ENCODE measurements around the gene HAPLN1. TPM values are rescaled to one million over a fixed set of nuclear protein-coding genes. Genes with fewer than 3 reads are reported as not detected.

Gene HAPLN1
- total and polyA plus RNA-seq, 2 of the 4 experiments (the other 2 are of a cell fraction), result under 0.01 to 0.07 TPM

- Histone ChIP-seq H2BK15ac (ENCODE audit: low read depth, low read length) (no peak overlapping the region), H3K23ac (ENCODE audit: low read depth, low read length) (no peak overlapping the region), H2BK120ac (ENCODE audit: low read depth, low read length) (no peak overlapping the region), H4K91ac (ENCODE audit: insufficient read depth, low read depth, low read length) (no peak overlapping the region), H3K79me1 (ENCODE audit: low read depth in 1 of 2, low read length in 2 of 2) (no peaks in the 10 kb centered on the region), H3K18ac (ENCODE audit: low read depth, low read length) (no peak overlapping the region), H2AK9ac (replicated peaks; ENCODE audit: low read depth, low read length, poor library complexity) (no peak overlapping the region), H3K4me1 (ENCODE audit: control insufficient read depth, insufficient read depth, low read length) (no peaks in the 10 kb centered on the region), H3K4me3 (ENCODE audit: insufficient read depth, low read depth, low read length) (no peak overlapping the region), H2AK5ac (ENCODE audit: low read depth, low read length) (no peak overlapping the region), H3K27ac (ENCODE audit: insufficient read depth, low read length) (no peak overlapping the region), H4K8ac (ENCODE audit: low read depth in 2 of 2, low read length in 2 of 2) (no peak overlapping the region), H3K14ac (replicated peaks; ENCODE audit: low read depth, low read length) (no peak overlapping the region), H3K9me1 (ENCODE audit: insufficient read depth, low read length) (no peaks in the 10 kb centered on the region), H3K27me3 (ENCODE audit: control insufficient read depth, insufficient read depth, low read length) (peaks cover 2% of the 10 kb centered on the region), H4K5ac (ENCODE audit: low read depth, low read length) (no peak overlapping the region), H3K36me3 (ENCODE audit: control insufficient read depth, insufficient read depth, low read length) (no peaks in the 10 kb centered on the region), H3K4ac (ENCODE audit: low read depth, low read length) (no peak overlapping the region), H3K9ac (ENCODE audit: low read depth, low read length) (no peak overlapping the region), H3K9me3 (ENCODE audit: control insufficient read depth, insufficient read depth, low read length) (no peaks in the 10 kb centered on the region), H2BK20ac (ENCODE audit: low read depth, low read length) (no peak overlapping the region), H4K20me1 (ENCODE audit: insufficient read depth, low read length) (no peaks in the 10 kb centered on the region), H2BK5ac (ENCODE audit: low read depth, low read length, poor library complexity, severe bottlenecking) (no peak overlapping the region), H3K4me2 (ENCODE audit: low read depth, low read length) (no peak overlapping the region), H2AFZ (replicated peaks; ENCODE audit: low read length, poor library complexity) (no peak overlapping the region), H3K56ac (ENCODE audit: extremely low read depth, insufficient read depth, low read length) (no peak overlapping the region)
- BruUV-seq (replicated peaks), result no TSS peak
- in situ Hi-C loops (cut with MboI; ENCODE audit: low sequenced_read_pairs) (no loop called here), dilution Hi-C loops (cut with HindIII; ENCODE audit: low sequenced_read_pairs, unreplicated experiment) (no loop called here), intact Hi-C loops (cut with micrococcal nuclease) (no loop called here)
- ChIA-PET CTCF (no interaction called here), POLR2A (ENCODE audit: unreplicated experiment) (no interaction called here)
- TF ChIP-seq MAFK (IDR thresholded peaks at IDR 0.05; ENCODE audit: low read depth, low read length) (no peak), RAD21 (IDR thresholded peaks at IDR 0.05; ENCODE audit: low read length) (no peak), NFE2L2 (IDR thresholded peaks at IDR 0.05; ENCODE audit: low read depth, low read length) (no peak), SMC3 (IDR thresholded peaks at IDR 0.05; ENCODE audit: low read depth, low read length) (no peak), POLR2A (IDR thresholded peaks at IDR 0.05; ENCODE audit: low read depth, low read length) (no peak), CHD1 (IDR thresholded peaks at IDR 0.05; ENCODE audit: low read depth, low read length) (no peak), CEBPB (IDR thresholded peaks at IDR 0.05; ENCODE audit: low read depth, low read length) (no peak), BHLHE40 (IDR thresholded peaks at IDR 0.05; ENCODE audit: low read depth, low read length) (no peak), FOS (IDR thresholded peaks at IDR 0.05; ENCODE audit: low read depth, low read length) (no peak)
- no peak for DNase-seq
- no CpG with 5 or more reads among the region's 3 CpGs for WGBS, 2 experiments (ENCODE audit: extremely low coverage in 2 of 2, insufficient read length in 1 of 2)
- no peak for ATAC-seq (ENCODE audit: low read depth)
These were observed 78.7 kb downstream of the HAPLN1 start for GRCh38 chr5:83641946-83642345.
